HG03575 (cell line): ENCODE data around the gene CAST.

Source experiments
- ATAC-seq: cut with Tn5 transposase; IDR thresholded peaks from one replicate; pipeline ENCODE4 v1.9.1; 2021; ENCODE audit not compliant: unreplicated experiment, insufficient number of reproducible peaks, low FRiP score; ENCODE audit errors: extremely low read depth

CAST gene

GRCh38 chr5:96702503-96703383 is 40.6 kb downstream of the CAST start:
- ATAC-seq = peak; percentile 42

- ATAC-seq = peak; percentile 46
These were observed 41.3 kb downstream of the CAST start for GRCh38 chr5:96703384-96703920.

GRCh38 chr5:96703995-96704394 is 41.8 kb downstream of the CAST start:
- ATAC-seq = no peak

- ATAC-seq = no peak
These were observed 44.4 kb downstream of the CAST start for GRCh38 chr5:96706433-96707111.

GRCh38 chr5:96708600-96708999 is 46.4 kb downstream of the CAST start:
- no peak for ATAC-seq

GRCh38 chr5:96709152-96709821 is 47.1 kb downstream of the CAST start:
- ATAC-seq = no peak

GRCh38 chr5:96712100-96712746 is 50.0 kb downstream of the CAST start:
- ATAC-seq = no peak

- ATAC-seq = no peak
These were observed 52.3 kb downstream of the CAST start for GRCh38 chr5:96714450-96714849.

- ATAC-seq = no peak
These were observed 52.8 kb downstream of the CAST start for GRCh38 chr5:96714951-96715451.

GRCh38 chr5:96716007-96716406 is 53.8 kb downstream of the CAST start:
- ATAC-seq = no peak

- no peak for ATAC-seq
These were observed 54.5 kb downstream of the CAST start for GRCh38 chr5:96716716-96717115.

GRCh38 chr5:96717874-96718273 is 55.7 kb downstream of the CAST start:
- ATAC-seq = no peak

- ATAC-seq = no peak
These were observed 56.5 kb downstream of the CAST start for GRCh38 chr5:96718635-96719077.

GRCh38 chr5:96720408-96720807 is 58.2 kb downstream of the CAST start:
- ATAC-seq = no peak

GRCh38 chr5:96721351-96721977 is 59.3 kb downstream of the CAST start:
- no peak for ATAC-seq

- ATAC-seq = no peak
These were observed 63.1 kb downstream of the CAST start for GRCh38 chr5:96725257-96725656.

GRCh38 chr5:96726802-96727201 is 64.6 kb downstream of the CAST start:
- ATAC-seq = no peak

GRCh38 chr5:96729156-96729555 is 67.0 kb downstream of the CAST start:
- ATAC-seq = no peak
